ENCODE data around the gene MAMLD1. TPM values are rescaled to one million over a fixed set of nuclear protein-coding genes. Genes with fewer than 3 reads are reported as not detected.
A peak's percentile ranks its signal among the peaks of the same experiment; 100 is the strongest.

Gene MAMLD1
- total RNA-seq, 1 donor from 2014 or later, result 2.6 TPM

DNA sequence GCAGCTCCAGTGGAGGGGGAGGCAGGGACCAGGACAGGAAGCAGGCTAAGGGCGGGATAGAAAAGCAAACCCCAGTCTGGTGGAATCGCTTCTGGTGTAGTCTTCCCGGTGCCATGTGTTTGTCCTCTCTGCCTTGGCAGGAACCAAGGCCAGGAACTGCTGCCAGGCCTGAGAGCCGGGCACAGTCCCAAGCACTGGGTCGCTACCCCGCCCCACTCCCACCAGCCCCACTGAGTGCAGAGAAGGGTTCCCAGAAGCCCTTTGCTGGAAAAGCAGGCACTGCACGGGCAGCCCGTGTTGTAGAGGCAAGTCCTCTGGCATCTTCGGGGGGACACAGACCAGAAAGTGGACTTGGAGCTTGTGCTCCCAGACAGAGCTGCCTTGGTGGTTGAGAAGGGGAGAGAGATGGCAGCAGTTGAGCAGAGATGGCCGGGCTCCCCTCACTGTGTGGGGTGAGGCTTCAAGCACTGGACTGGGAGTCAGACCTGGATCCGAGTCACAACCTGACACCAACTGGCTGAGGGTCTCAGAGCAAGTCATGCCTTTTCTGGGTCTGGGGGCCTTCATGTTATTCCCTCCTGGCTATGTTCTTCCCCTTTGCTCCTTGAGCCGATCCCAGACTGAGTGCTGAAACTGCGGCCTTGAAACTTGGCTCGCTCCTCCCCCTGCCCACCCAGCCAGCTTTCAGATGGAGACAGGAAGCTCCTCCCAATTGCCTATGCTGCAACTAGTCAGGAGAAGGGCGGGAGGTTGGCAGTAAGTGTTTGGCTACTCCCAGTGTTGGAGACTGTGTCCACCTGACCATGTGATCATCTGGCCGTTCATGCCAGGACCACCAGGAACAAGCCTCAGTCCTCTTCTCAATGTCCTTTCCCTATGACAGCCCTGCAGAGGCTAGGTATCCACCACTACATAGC lies 145.6 kb downstream of the MAMLD1 start:
- DNase-seq (ENCODE audit: low spot score), result no peak
- intact Hi-C loops (cut with DNase I), result loop anchor here (5.0 kb wide), 1 partner anchor 39 kb away; no protein-coding TSS in a partner anchor

- no peak for DNase-seq (ENCODE audit: low spot score)
- intact Hi-C loops (cut with DNase I), result loop anchor here (5.0 kb wide), 1 partner anchor 38 kb away; no protein-coding TSS in a partner anchor
These were observed 146.6 kb downstream of the MAMLD1 start for GRCh38 chrX:150509703-150510102.

GRCh38 chrX:150512461-150512901 lies 149.4 kb downstream of the MAMLD1 start:
- intact Hi-C loops (cut with DNase I), result no loop called here
- no peak for DNase-seq (ENCODE audit: low spot score)

DNA sequence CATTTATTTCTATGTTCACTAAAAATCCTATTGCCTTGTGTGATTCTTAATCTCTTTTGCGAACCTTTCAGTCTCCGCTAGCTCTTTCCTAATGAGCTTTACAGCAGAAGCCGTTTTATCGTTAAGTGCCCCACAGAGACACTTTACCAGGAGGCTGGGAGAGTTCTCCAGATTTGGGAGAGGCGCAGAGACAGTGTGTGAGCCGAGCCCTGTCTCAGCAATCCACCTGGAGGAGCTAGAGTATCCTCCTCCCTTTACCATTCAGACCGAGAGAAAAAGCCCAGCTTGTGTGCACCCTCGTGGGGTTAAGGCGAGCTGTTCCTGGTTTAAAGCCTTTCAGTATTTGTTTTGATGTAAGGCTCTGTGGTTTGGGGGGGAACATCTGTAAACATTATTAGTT lies 150.4 kb downstream of the MAMLD1 start:
- DNase-seq (ENCODE audit: low spot score), result no peak

DNA sequence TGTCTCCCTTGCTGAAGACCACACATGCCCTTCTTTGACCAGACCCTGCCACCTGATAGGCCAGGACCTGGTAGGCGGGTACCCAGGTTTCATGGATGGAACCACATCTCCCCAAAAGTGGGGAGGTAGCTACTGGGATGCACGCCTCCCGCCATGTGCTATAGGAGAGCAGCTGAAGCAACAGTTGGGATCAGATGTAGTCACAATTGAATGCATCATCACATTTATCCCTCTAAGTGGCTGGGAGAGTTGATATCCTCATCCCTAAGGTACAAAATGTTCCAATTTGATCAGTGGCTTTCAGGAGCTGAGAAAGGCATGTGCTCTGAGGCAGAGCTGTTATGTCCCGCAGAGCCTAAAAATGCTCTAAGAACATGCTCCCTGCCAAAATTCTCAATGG lies 151.3 kb downstream of the MAMLD1 start:
- intact Hi-C loops (cut with DNase I), result no loop called here
- no peak for DNase-seq (ENCODE audit: low spot score)

More for the DNA sequence above, 150.4 kb downstream of the MAMLD1 start:
- intact Hi-C loops (cut with DNase I), result no loop called here

GRCh38 chrX:150515801-150516200 lies 152.7 kb downstream of the MAMLD1 start:
- DNase-seq (ENCODE audit: low spot score), result no peak
- intact Hi-C loops (cut with DNase I), result no loop called here

DNA sequence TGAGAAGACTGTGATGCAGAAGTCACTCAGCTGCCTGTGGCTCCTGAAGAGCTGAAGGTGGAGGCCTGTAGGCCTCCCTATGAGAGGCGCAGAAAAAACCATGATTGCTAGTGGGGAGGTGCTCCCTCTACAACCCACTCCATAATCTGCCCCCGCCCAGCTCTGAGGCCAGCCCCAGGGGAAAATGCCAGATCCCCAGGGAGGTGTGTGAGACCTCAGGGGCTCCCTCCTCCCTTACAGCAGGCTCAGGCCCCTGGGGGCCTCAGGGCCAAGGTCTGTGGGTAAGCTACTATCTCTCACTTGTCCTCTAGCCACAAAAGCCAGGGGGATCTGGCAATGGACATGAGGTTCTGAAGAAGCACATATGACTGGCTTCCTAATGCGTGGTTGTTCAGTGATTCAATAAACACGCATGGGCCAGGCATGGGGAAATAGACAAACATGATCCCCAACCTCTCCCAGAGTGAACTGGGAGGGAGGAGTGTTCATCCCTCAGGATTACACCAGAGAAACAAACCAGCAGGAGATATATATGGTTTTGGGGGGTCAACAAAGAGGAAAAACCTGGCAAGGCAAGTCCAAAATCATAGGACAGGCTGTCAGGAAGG lies 154.3 kb downstream of the MAMLD1 start:
- DNase-seq (ENCODE audit: low spot score), result no peak
- intact Hi-C loops (cut with DNase I), result no loop called here

GRCh38 chrX:150522494-150522893 lies 159.4 kb downstream of the MAMLD1 start:
- no peak for DNase-seq (ENCODE audit: low spot score)
- intact Hi-C loops (cut with DNase I), result no loop called here

- DNase-seq (ENCODE audit: low spot score), result peak; percentile 78
- intact Hi-C loops (cut with DNase I), result no loop called here
These were observed 162.2 kb downstream of the MAMLD1 start for GRCh38 chrX:150525061-150525919.

DNA sequence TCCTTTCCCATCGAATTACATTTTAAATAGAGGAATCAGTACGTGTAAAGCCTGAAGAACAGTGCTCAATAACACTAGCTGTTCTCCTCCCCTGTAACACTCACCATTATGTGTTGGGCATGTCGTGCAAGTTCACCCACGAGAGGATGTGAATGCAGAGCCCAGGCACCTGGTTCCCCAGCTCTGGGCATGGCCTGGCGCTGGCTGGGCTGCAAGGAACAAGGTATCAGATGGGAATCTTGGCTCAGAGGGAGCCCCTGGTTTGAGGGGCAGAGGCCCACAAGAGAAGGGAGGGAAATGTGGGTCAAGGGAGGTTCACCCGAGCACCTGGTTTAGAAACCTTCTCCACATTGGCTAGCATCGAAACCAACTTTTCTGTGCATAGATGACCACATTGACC lies 163.6 kb downstream of the MAMLD1 start:
- peak; percentile 47 for DNase-seq (ENCODE audit: low spot score)
- intact Hi-C loops (cut with DNase I), result no loop called here

DNA sequence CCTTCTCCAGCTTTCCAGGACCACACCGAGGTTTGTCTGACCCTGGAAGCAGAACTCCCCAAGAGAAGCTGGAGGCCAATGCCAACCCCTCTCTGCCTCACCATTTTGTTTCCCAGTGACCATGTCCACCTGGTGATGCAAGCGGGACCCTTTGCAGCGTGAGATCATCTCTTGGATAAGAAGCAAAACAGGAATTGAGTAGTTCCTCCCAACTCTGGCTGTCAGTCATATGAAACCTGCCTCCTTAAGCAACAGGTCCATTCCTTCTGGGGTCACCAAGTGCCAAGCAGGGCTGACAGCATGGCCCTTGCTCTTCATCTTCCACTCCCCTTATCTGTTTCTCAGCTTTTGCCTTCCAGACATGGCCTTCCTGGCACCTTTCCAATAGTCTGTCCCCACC lies 164.0 kb downstream of the MAMLD1 start:
- intact Hi-C loops (cut with DNase I), result no loop called here
- peak; percentile 56 for DNase-seq (ENCODE audit: low spot score)

GRCh38 chrX:150529587-150529986 lies 166.5 kb downstream of the MAMLD1 start:
- intact Hi-C loops (cut with DNase I), result no loop called here
- DNase-seq (ENCODE audit: low spot score), result no peak

DNA sequence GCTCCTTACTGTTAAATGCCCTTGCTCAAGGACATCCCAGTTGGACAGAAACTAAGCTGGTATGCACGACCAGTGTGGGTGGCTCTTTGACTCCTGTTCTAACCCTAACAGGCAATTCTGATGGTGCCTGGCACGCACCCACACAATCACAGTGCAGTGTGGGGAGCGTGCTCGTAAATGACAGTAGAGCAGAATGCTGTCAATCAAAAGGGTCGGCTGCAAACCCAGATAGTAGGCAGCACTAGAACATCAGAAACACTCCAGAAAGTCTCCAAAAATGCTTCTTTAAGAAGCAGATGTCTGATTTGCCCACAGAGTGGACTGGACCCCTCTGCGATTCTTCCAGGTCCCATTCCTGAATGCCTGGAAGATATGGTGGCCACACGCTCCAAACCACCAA lies 167.7 kb downstream of the MAMLD1 start:
- DNase-seq (ENCODE audit: low spot score), result no peak
- intact Hi-C loops (cut with DNase I), result no loop called here

DNA sequence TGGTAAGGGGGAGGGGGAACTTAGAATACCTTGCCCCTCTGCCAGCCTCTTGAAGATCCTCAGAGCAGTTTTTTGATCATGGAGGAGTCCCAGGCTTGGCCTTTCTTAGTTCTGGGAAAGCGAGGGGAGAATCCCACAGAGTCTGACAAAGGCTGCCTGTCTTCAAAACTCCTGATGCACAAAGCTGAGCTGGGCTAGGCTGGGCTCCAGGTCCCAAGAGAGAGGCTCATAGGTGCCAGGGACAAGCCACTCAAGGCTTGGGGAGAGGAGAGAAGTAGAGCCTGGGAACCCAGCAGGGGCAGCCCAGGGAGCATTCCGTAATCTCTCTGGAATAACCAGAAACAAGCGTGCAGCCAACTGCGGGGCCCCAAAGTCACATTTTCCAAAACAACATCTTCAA lies 168.3 kb downstream of the MAMLD1 start:
- intact Hi-C loops (cut with DNase I), result no loop called here
- no peak for DNase-seq (ENCODE audit: low spot score)

- no peak for DNase-seq (ENCODE audit: low spot score)
- intact Hi-C loops (cut with DNase I), result no loop called here
These were observed 170.7 kb downstream of the MAMLD1 start for GRCh38 chrX:150533863-150534262.

DNA sequence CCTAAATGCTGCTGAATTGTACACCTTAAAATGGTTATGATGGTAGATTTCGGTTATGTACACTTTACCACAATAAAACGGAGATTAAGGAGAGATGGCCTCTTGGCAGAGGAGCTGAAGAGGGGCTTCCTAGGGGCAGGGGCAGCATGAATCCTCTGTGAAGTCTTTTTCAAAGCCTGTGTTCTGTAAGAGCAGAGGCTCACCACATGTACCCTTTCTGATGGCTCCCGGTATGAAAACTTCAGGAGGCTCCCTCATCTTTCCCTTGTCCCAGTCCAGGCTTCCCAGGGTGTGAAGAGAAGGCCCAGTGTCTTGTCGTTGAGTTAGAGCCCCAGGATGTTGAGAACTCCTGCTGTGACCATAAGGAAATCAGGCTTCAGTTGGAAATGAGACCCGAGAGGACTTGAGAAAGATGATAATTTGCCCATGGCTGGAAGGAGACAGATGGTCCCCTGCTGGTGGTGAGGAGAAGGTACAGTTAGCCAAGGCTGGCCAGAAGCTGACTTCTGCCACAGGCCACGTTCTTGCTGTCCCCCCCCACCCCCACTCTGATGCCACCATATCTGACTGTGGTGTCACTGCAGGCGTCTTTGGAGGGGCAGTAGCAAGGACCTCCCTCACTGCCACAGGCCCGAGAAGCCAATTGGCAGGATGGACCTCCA lies 173.5 kb downstream of the MAMLD1 start:
- intact Hi-C loops (cut with DNase I), result no loop called here
- DNase-seq (ENCODE audit: low spot score), result no peak

DNA sequence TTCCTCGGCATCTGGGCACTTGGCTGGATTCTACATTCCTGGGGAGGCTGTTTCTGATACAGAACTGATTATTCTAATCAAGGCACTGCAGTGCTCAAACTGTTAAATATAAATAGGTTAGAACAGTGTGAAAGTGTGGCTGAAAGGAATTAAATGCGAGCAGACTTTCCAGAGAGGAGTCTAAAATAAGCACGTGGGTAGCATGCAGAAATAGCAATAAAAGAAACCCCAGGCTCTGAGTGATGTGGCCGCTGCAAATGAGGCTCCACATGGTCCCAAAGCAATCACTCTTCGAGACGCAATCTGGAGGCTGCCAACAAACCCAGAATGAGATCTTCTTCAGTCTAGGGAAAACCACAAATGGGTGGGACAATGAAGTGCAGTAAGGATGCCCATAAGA lies 174.7 kb downstream of the MAMLD1 start:
- DNase-seq (ENCODE audit: low spot score), result no peak
- intact Hi-C loops (cut with DNase I), result no loop called here

DNA sequence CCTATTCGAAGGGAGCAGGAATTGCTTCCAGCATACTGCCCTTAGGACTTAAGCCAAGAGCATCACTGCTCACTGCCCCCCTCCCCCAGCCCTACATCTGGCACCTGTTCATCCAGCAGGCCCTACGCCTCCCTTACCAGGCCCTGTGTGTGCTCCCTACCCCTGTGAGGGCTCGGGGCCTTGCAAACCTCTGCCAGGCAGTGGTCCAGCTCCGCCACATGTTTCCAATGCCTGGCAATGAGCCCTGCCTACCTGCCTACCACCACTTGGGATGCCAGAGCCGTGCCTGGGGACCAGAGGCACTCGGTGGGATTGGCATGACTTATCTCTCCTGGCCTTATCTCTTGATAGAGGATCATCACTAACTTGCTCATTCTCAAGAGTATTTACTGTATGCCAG lies 177.8 kb downstream of the MAMLD1 start:
- intact Hi-C loops (cut with DNase I), result loop anchor here (10.0 kb wide), 1 partner anchor 176 kb away; the partner anchor contains the start of gene MAMLD1
- DNase-seq (ENCODE audit: low spot score), result no peak

DNA sequence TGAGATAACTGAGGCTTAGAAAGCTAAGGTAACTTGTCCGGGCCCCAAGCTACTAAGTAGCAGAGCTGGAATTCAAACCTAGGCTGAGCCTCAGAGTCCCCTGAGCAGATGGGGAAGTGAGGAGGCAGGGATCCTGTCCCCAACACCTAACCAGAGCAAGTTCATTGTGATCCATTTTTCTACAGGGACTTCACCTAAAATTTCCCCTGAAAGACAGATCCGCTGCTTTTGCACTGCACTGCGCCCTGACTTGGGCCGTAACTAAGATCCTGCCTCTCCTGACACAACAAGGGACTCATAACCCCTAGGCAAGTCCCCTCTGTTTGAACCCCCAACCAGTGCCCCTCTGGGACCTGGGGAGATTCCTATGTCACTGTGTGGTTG lies 179.7 kb downstream of the MAMLD1 start:
- DNase-seq (ENCODE audit: low spot score), result no peak
- intact Hi-C loops (cut with DNase I), result loop anchor here (10.0 kb wide), 1 partner anchor 178 kb away; the partner anchor contains the start of gene MAMLD1

Data from cardiac septum (tissue), 1 donor.